OCI-LY1 (cell line): Measurements from ENCODE around the gene RNF17.

Experiments used
- H2AFZ ChIP-seq: fragments of 200-600 bp; sonication (generic), shearing (Covaris generic); 2 replicates; pipeline ENCODE4 v1.6.0; 2014; ENCODE audit warnings: antibody characterized with exemption, mild to moderate bottlenecking, low read length
- H3F3A ChIP-seq: fragments of 200-600 bp; sonication (generic), shearing (Covaris generic); 2 replicates; pipeline ENCODE4 v1.6.0; 2014; ENCODE audit warnings: mild to moderate bottlenecking, antibody characterized with exemption, low read length, moderate library complexity; ENCODE audit not compliant: insufficient read depth
- H3K27ac ChIP-seq: fragments of 200-600 bp; sonication (generic); 2 replicates; pipeline ENCODE4 v1.5.1; 2014; ENCODE audit warnings: low read length, mixed run types, mild to moderate bottlenecking, low read depth; ENCODE audit not compliant: poor library complexity, severe bottlenecking
- H3K27me3 ChIP-seq: fragments of 200-600 bp; sonication (generic); 2 replicates; pipeline ENCODE4 v1.6.0; 2014; ENCODE audit warnings: antibody characterized with exemption, mild to moderate bottlenecking, low read length, moderate library complexity; ENCODE audit not compliant: insufficient read depth
- H3K36me3 ChIP-seq: fragments of 200-600 bp; sonication (generic); 2 replicates; pipeline ENCODE4 v1.6.1; 2014; ENCODE audit warnings: mild to moderate bottlenecking, antibody characterized with exemption, low read length, moderate library complexity, mixed read lengths; ENCODE audit not compliant: insufficient read depth
- H3K4me1 ChIP-seq: fragments of 200-600 bp; sonication (generic); 2 replicates; pipeline ENCODE4 v1.5.1; 2014; ENCODE audit warnings: mild to moderate bottlenecking, low read length, moderate library complexity; ENCODE audit not compliant: insufficient read depth, severe bottlenecking
- H3K4me2 ChIP-seq: fragments of 200-600 bp; sonication (generic), shearing (Covaris generic); 2 replicates; pipeline ENCODE4 v1.6.1; 2014; ENCODE audit warnings: low read length
- H3K4me3 ChIP-seq: fragments of 200-600 bp; sonication (generic); 2 replicates; pipeline ENCODE4 v1.5.1; 2014; ENCODE audit warnings: low read length, low read depth, mild to moderate bottlenecking, mixed read lengths; ENCODE audit not compliant: poor library complexity, severe bottlenecking
- H3K79me2 ChIP-seq: fragments of 200-600 bp; shearing (Covaris generic); 2 replicates; pipeline ENCODE4 v1.6.1; 2016; ENCODE audit warnings: mixed run types, low read length, mixed read lengths; ENCODE audit not compliant: insufficient read depth
- H3K9ac ChIP-seq: fragments of 200-600 bp; sonication (generic), shearing (Covaris generic); 2 replicates; pipeline ENCODE4 v1.6.1; 2014; ENCODE audit warnings: mild to moderate bottlenecking, low read length, mixed read lengths
- H3K9me2 ChIP-seq: fragments of 200-600 bp; sonication (generic), shearing (Covaris generic); 2 replicates; pipeline ENCODE4 v1.6.1; 2014; ENCODE audit warnings: low read depth, mild to moderate bottlenecking, low read length, mixed read lengths
- H3K9me3 ChIP-seq: fragments of 200-600 bp; shearing (Covaris generic); 2 replicates; pipeline ENCODE4 v1.6.1; 2014; ENCODE audit warnings: low read length, mixed read lengths
- H4K20me1 ChIP-seq: fragments of 200-600 bp; sonication (generic), shearing (Covaris generic); 2 replicates; pipeline ENCODE4 v1.6.0; 2016; ENCODE audit warnings: mild to moderate bottlenecking, low read length; ENCODE audit not compliant: insufficient read depth
- CTCF ChIP-seq: fragments of 200-600 bp; sonication (generic), shearing (Covaris generic); IDR thresholded peaks from 2 replicates; pipeline ENCODE4 v1.5.1; 2017; ENCODE audit warnings: mild to moderate bottlenecking, antibody characterized with exemption, low read length, moderate library complexity, mixed read lengths
- EZH2 ChIP-seq: fragments of 200-600 bp; sonication (generic), shearing (Covaris generic); IDR thresholded peaks from 2 replicates; pipeline ENCODE4 v1.8.0; 2017; ENCODE audit warnings: borderline replicate concordance, mixed run types, mild to moderate bottlenecking, antibody characterized with exemption, low read length, moderate library complexity, mixed read lengths

RNF17 gene

GRCh38 chr13:24742294-24742693 is 21.7 kb upstream of the RNF17 start:
- no peak overlapping the region for H3K4me3 ChIP-seq

GRCh38 chr13:24742977-24743376 is 21.0 kb upstream of the RNF17 start:
- H3K79me2 ChIP-seq = no peaks in the 10 kb centered on the region
- TF ChIP-seq EZH2 (no peak), CTCF (no peak)
- H3K36me3 ChIP-seq = no peaks in the 10 kb centered on the region
- no peak overlapping the region for H3K4me2 ChIP-seq
- no peak overlapping the region for H3K4me3 ChIP-seq
- H3K27me3 ChIP-seq = no peaks in the 10 kb centered on the region
- no peak overlapping the region for H3K9ac ChIP-seq
- no peak overlapping the region for H2AFZ ChIP-seq
- H3K9me2 ChIP-seq = no peaks in the 10 kb centered on the region
- no peaks in the 10 kb centered on the region for H3F3A ChIP-seq
- no peak overlapping the region for H3K27ac ChIP-seq
- H3K9me3 ChIP-seq = no peaks in the 10 kb centered on the region
- no peaks in the 10 kb centered on the region for H4K20me1 ChIP-seq
- no peaks in the 10 kb centered on the region for H3K4me1 ChIP-seq

More at GRCh38 chr13:24742294-24742693, 21.7 kb upstream of the RNF17 start:
- Histone ChIP-seq H3F3A (no peaks in the 10 kb centered on the region), H4K20me1 (no peaks in the 10 kb centered on the region), H3K9me3 (no peaks in the 10 kb centered on the region), H3K4me2 (no peak overlapping the region), H2AFZ (no peak overlapping the region), H3K27me3 (no peaks in the 10 kb centered on the region), H3K9me2 (no peaks in the 10 kb centered on the region), H3K4me1 (no peaks in the 10 kb centered on the region), H3K27ac (no peak overlapping the region), H3K36me3 (no peaks in the 10 kb centered on the region), H3K9ac (no peak overlapping the region), H3K79me2 (no peaks in the 10 kb centered on the region)
- TF ChIP-seq EZH2 (no peak), CTCF (no peak)

- no peak overlapping the region for H3K4me3 ChIP-seq
Measured at GRCh38 chr13:24744247-24744646, 19.7 kb upstream of the RNF17 start.

More at GRCh38 chr13:24744247-24744646, 19.7 kb upstream of the RNF17 start:
- H3K27ac ChIP-seq = no peak overlapping the region
- no peaks in the 10 kb centered on the region for H3K9me3 ChIP-seq
- H3F3A ChIP-seq = no peaks in the 10 kb centered on the region
- no peaks in the 10 kb centered on the region for H3K27me3 ChIP-seq
- no peaks in the 10 kb centered on the region for H3K9me2 ChIP-seq
- no peaks in the 10 kb centered on the region for H3K36me3 ChIP-seq
- no peak overlapping the region for H3K9ac ChIP-seq
- H2AFZ ChIP-seq = no peak overlapping the region
- H3K4me1 ChIP-seq = no peaks in the 10 kb centered on the region
- H3K79me2 ChIP-seq = no peaks in the 10 kb centered on the region
- no peaks in the 10 kb centered on the region for H4K20me1 ChIP-seq
- no peak for TF ChIP-seq CTCF
- no peak for TF ChIP-seq EZH2
- H3K4me2 ChIP-seq = no peak overlapping the region
